Adrenal gland (tissue), 12 donors: Measurements from ENCODE around the gene FGD6. TPM values are rescaled to one million over a fixed set of nuclear protein-coding genes. Genes with fewer than 3 reads are reported as not detected.

ENCODE experiments used
- DNase-seq, 7 donors: peaks; one replicate each; pipeline ENCODE4 v3.0.0-alpha.2; 2019 to 2020
- H3K27ac ChIP-seq, 5 donors: fragments of 200-600 bp; sonication (generic) in 4 of 5; 1 replicate in 3 of 5; 2 replicates in 2 of 5; pipeline versions ENCODE4 v1.5.1 to v1.8.0; 2016 to 2020; ENCODE audit warnings: mild to moderate bottlenecking in 1 of 5
- H3K27me3 ChIP-seq: fragments of 200-600 bp; 2 replicates; pipeline ENCODE4 v1.8.0; 2021
- H3K36me3 ChIP-seq, 2 donors: fragments of 200-600 bp; replicated peaks in 1 of 2; 1 replicate in 1 of 2; 2 replicates in 1 of 2; pipeline versions ENCODE4 v1.5.1 to v1.8.0; 2018 to 2022
- H3K4me1 ChIP-seq, 2 donors: fragments of 200-600 bp; replicated peaks in 1 of 2; 1 replicate in 1 of 2; 2 replicates in 1 of 2; pipeline versions ENCODE4 v1.5.1 to v1.8.0; 2018 to 2021
- H3K4me3 ChIP-seq, 4 donors: fragments of 200-600 bp; sonication (generic) in 3 of 4; one replicate each; pipeline ENCODE4 v1.5.1; 2016 to 2018
- H3K9me3 ChIP-seq, 3 donors: fragments of 200-600 bp; sonication (generic) in 1 of 3; replicated peaks in 1 of 3; 1 replicate in 2 of 3; 2 replicates in 1 of 3; pipeline versions ENCODE4 v1.5.1 to v1.8.0; 2016 to 2021
- CTCF ChIP-seq, 6 experiments: fragments of 450-650 bp in 4 of 6; fragments of 200-600 bp in 2 of 6; sonication (generic) in 1 of 6; IDR thresholded peaks; 1 replicate in 5 of 6; 2 replicates in 1 of 6; pipeline versions ENCODE4 v1.5.1 to v1.8.0; 2016 to 2021; ENCODE audit warnings: antibody characterized with exemption in 6 of 6, mild to moderate bottlenecking in 2 of 6, moderate library complexity in 1 of 6
- POLR2A ChIP-seq, 2 donors: fragments of 450-650 bp; IDR thresholded peaks; one replicate each; pipeline ENCODE4 v1.6.1; 2017; ENCODE audit warnings: antibody characterized with exemption in 2 of 2, mild to moderate bottlenecking in 2 of 2, moderate library complexity in 1 of 2
- WGBS, 4 donors: extraction: QIAGEN DNeasy Blood & Tissue Kit in 2 of 4; methylation state at CpG; one replicate each; pipeline versions ENCODE4 v1.1.5 to v1.1.7; 2013 to 2017; 5-methylcytosine and 5-hydroxymethylcytosine counted together
- intact Hi-C, 2 donors: fragments of 100-400 bp; cut with DNase I; formaldehyde crosslinking; loops; one replicate each; pipeline versions ENCODE4 v1.14.1 to v1.15.0; 2022 to 2023
- polyA plus RNA-seq, 3 donors: library from polyadenylated mRNA; stranded (reverse); fragments of 200-250 nt in 2 of 3; fragments of 350-450 nt in 1 of 3; fragmentation: Illumina TruSeq in 1 of 3; extraction: RNeasy Lipid Tissue Mini Kit (QIAGEN cat#74804) in 1 of 3; gene quantifications; one replicate each; pipeline ENCODE4 v1.2.3, GENCODE V29; 2013 to 2014
- total RNA-seq, 9 donors: library from RNA; depleted of rRNA in 4 of 9; stranded (reverse); fragments of >200 nt in 4 of 9; fragments of 120-200 nt in 1 of 9; fragmentation: NEBNext Ultra II Directional in 1 of 9; extraction: Animal tissue kit (Norgen Biotek cat#: 25700) in 1 of 9; gene quantifications; one replicate each; pipeline versions ENCODE4 v1.1.0 to v1.2.4, GENCODE V29; 2013 to 2023
- donor health status: healthy with polysubstance abuse.
- donor health status: Bipolar disorder and iron deficiency.
- donor health status: DM: yes; HTN: yes; CAD: no.
- donor health status: DM: no; HTN: no; CAD: no.
- donor health status: DM: no; HTN: no; CAD: no.
- donor health status: DM: yes; HTN: yes; CAD: no.

Gene FGD6
- total and polyA plus RNA-seq, 12 donors: 2.3 to 33.9 (median 18.1) TPM

- TF ChIP-seq CTCF (IDR thresholded peaks at IDR 0.05) (no peak), POLR2A (IDR thresholded peaks at IDR 0.05) (peak; percentile 35 to 50)
- Histone ChIP-seq H3K27me3 (no peaks in the 10 kb centered on the region), H3K36me3 (no peaks in the 10 kb centered on the region), H3K4me3 (peak within 1 kb of the TSS; percentile 56 to 95 (median 77)), H3K27ac (peak within 1 kb of the TSS; percentile 77 to 96 (median 94)), H3K4me1 (peaks cover 4 to 19% of the 10 kb centered on the region in 2 donors), H3K9me3 (no peaks in the 10 kb centered on the region)
- intact Hi-C loops: no loop called here
- 0% methylated on average over 11 to 99 of the region's 99 CpGs for WGBS, 4 donors
- DNase-seq: peak; percentile 93 to 98 (median 96)
These were observed 144.2 kb downstream of the FGD6 start, which contains the start of gene NR2C1 for GRCh38 chr12:95072900-95073697. Gene NR2C1 (minus strand): TSS chr12:95073618. CDS start chr12:95067384, 6,234 bp downstream.

GRCh38 chr12:95070378-95070777 lies 146.9 kb downstream of the FGD6 start:
- Histone ChIP-seq H3K4me1 (peaks cover 11 to 30% of the 10 kb centered on the region in 2 donors), H3K4me3 (no peak overlapping the region)
- WGBS, 4 donors: 86 to 100% (median 88%) methylated on average over 1 of the region's 1 CpG

GRCh38 chr12:95066091-95066855 lies 151.0 kb downstream of the FGD6 start:
- no peak for TF ChIP-seq POLR2A (IDR thresholded peaks at IDR 0.05)
- no peak for TF ChIP-seq CTCF (IDR thresholded peaks at IDR 0.05)
- Histone ChIP-seq H3K27ac (peak overlapping the region in 3 of 5 donors; percentile 1 to 48 (median 14)), H3K4me3 (no peak overlapping the region), H3K36me3 (peaks cover 0 to 28% of the 10 kb centered on the region in 2 donors), H3K9me3 (no peaks in the 10 kb centered on the region), H3K27me3 (no peaks in the 10 kb centered on the region), H3K4me1 (peaks cover 7 to 22% of the 10 kb centered on the region in 2 donors)
- peak; percentile 29 to 80 (median 71) for DNase-seq
- 56 to 72% (median 65%) methylated on average over 7 of the region's 7 CpGs for WGBS, 4 donors
- intact Hi-C loops: no loop called here

More at GRCh38 chr12:95070378-95070777, 146.9 kb downstream of the FGD6 start:
- no peaks in the 10 kb centered on the region for H3K9me3 ChIP-seq
- no peak for TF ChIP-seq POLR2A (IDR thresholded peaks at IDR 0.05)
- H3K27ac ChIP-seq: no peak overlapping the region
- DNase-seq: no peak
- intact Hi-C loops: no loop called here
- peaks cover 0 to 4% of the 10 kb centered on the region in 2 donors for H3K36me3 ChIP-seq
- no peaks in the 10 kb centered on the region for H3K27me3 ChIP-seq

GRCh38 chr12:95060951-95061350 lies 156.3 kb downstream of the FGD6 start:
- intact Hi-C loops: no loop called here
- no peak for DNase-seq
- H3K9me3 ChIP-seq: no peaks in the 10 kb centered on the region
- no peak overlapping the region for H3K27ac ChIP-seq
- WGBS, 4 donors: 62 to 72% (median 65%) methylated on average over 1 of the region's 1 CpG
- H3K4me1 ChIP-seq: peaks cover 2 to 5% of the 10 kb centered on the region in 2 donors
- TF ChIP-seq CTCF (IDR thresholded peaks at IDR 0.05): no peak
- TF ChIP-seq POLR2A (IDR thresholded peaks at IDR 0.05): no peak
- H3K4me3 ChIP-seq: no peak overlapping the region
- peaks cover 0 to 75% of the 10 kb centered on the region in 2 donors for H3K36me3 ChIP-seq
- no peaks in the 10 kb centered on the region for H3K27me3 ChIP-seq
